HG03159 (cell line): ENCODE results near the gene TYW1B.
"Not testable (repeated sequence)": the region's sequence is repeated elsewhere in the genome, so short reads cannot be mapped to it uniquely, and the experiment has no call there.

Experiments
- ATAC-seq: cut with Tn5 transposase; IDR thresholded peaks from one replicate; pipeline ENCODE4 v1.9.1; 2021; ENCODE audit warnings: mild to moderate bottlenecking, moderate library complexity; ENCODE audit not compliant: unreplicated experiment

TYW1B gene

GRCh38 chr7:72827839-72828591 lies at the start of gene TYW1B:
Gene TYW1B (minus strand): TSS chr7:72828200. CDS start chr7:72828075, 125 bp downstream.
- ATAC-seq: peak; percentile 91

GRCh38 chr7:72867591-72867990 lies 39.6 kb upstream of the TYW1B start:
- ATAC-seq: not testable (repeated sequence)

- ATAC-seq: not testable (repeated sequence)
Observed at GRCh38 chr7:72858846-72859400, 30.9 kb upstream of the TYW1B start.

- not testable (repeated sequence) for ATAC-seq
Observed at GRCh38 chr7:72857925-72858324, 29.9 kb upstream of the TYW1B start.

GRCh38 chr7:72855261-72855660 lies 27.3 kb upstream of the TYW1B start:
- not testable (repeated sequence) for ATAC-seq

GRCh38 chr7:72852937-72853336 lies 24.9 kb upstream of the TYW1B start:
- not testable (repeated sequence) for ATAC-seq

GRCh38 chr7:72850746-72851145 lies 22.7 kb upstream of the TYW1B start:
- ATAC-seq: not testable (repeated sequence)

- ATAC-seq: not testable (repeated sequence)
Observed at GRCh38 chr7:72844146-72844545, 16.1 kb upstream of the TYW1B start.

GRCh38 chr7:72843166-72843565 lies 15.2 kb upstream of the TYW1B start:
- not testable (repeated sequence) for ATAC-seq

GRCh38 chr7:72840966-72841511 lies 13.0 kb upstream of the TYW1B start:
- ATAC-seq: not testable (repeated sequence)

GRCh38 chr7:72838315-72838714 lies 10.3 kb upstream of the TYW1B start:
- not testable (repeated sequence) for ATAC-seq

- not testable (repeated sequence) for ATAC-seq
Observed at GRCh38 chr7:72837291-72837690, 9.3 kb upstream of the TYW1B start.

GRCh38 chr7:72830567-72830966 lies 2.6 kb upstream of the TYW1B start:
- ATAC-seq: not testable (repeated sequence)

- peak; percentile 27 for ATAC-seq
Observed at GRCh38 chr7:72829687-72830354, 1.8 kb upstream of the TYW1B start.

GRCh38 chr7:72829291-72829686 lies 1.3 kb upstream of the TYW1B start:
- peak; percentile 47 for ATAC-seq

- not testable (repeated sequence) for ATAC-seq
Observed at GRCh38 chr7:72823765-72824732, 4.0 kb downstream of the TYW1B start.

- not testable (repeated sequence) for ATAC-seq
Observed at GRCh38 chr7:72822497-72822896, 5.5 kb downstream of the TYW1B start.

GRCh38 chr7:72818663-72819361 lies 9.2 kb downstream of the TYW1B start:
- not testable (repeated sequence) for ATAC-seq

GRCh38 chr7:72817661-72818060 lies 10.3 kb downstream of the TYW1B start:
- not testable (repeated sequence) for ATAC-seq
